GM19467 (cell line): Measurements from ENCODE around the gene CLDND2.

Experiments used
- ATAC-seq: cut with Tn5 transposase; IDR thresholded peaks from one replicate; pipeline ENCODE4 v1.9.1; 2021; ENCODE audit warnings: mild to moderate bottlenecking, moderate library complexity; ENCODE audit not compliant: unreplicated experiment

CLDND2 gene

DNA sequence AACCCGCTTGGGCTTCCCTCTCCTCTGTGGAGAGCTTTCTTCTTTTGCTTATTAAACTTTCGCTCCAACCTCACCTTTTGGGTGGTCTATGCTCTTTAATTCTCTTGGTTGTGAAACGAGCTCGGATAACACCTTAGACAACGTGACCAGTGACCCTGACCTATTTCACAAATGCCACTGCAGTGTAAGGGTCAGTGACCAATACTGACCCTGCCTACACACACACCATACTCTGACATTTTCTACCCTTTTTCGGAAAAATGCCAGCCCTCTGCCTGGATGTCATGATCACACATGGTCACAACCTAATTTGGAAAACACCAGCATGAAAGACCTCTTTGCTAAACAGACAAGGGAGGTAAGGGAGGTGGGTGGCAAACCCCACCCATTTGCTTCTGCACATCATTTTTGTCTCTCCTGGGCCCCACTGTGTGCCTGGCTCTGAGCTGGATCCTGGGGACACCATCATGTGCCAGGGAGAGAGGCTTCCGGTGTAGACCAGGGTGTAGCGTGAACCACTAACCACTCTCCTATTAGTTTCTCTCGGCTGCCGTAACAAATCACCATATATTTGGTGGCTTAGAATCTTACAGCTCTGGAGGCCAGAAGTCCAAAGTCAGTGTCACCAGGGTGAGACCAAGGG lies 12.5 kb downstream of the CLDND2 start:
- no peak for ATAC-seq

DNA sequence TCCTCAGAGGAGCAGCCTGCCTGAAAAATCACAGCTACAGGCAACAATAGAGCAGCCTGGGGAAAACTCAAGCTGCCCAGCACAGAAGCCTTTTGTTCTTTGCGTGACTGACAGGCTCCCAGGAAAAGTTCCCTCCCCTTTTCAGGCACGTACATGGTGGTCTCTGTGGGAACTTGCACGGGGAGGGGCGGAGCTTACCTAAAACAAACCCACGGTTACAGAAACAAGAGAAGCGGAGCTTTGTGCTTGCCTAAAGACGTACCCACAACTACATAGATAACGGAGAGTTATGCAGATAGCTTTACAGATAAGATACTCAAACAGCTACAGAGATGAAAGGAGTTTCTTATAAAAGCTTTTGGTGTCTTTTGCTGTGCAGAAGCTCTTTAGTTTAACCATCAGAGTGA lies 14.1 kb downstream of the CLDND2 start:
- no peak for ATAC-seq

DNA sequence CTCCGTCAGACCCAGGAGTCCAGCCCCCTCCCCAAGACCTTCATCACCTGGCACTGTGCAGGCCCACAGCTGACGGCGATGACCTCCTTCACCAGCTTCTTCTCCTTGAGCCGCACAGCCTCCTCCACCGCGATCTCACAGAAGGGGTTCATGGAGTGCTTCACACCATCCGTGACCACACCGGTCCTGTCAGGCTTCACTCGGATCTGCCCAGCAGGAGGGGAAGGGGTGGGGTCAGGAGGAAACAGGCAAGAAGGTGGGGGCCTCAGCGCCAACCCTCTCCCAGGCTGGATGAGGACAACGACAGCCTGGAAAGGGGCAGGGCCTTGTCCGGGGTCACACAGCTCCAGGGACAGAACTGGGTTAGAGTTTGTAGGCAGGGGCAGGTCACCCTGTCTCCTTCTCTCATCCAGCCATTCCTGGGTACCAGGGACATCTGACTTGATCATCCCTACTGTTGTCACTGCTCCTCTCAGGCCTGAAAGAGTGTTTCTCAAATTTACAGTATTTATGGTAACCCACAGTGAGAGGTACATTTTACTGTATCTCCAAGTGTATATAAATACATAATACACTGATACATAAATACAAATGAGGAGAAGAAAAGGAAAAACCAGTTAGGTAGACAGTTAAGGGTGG lies 14.6 kb downstream of the CLDND2 start:
- ATAC-seq: no peak

DNA sequence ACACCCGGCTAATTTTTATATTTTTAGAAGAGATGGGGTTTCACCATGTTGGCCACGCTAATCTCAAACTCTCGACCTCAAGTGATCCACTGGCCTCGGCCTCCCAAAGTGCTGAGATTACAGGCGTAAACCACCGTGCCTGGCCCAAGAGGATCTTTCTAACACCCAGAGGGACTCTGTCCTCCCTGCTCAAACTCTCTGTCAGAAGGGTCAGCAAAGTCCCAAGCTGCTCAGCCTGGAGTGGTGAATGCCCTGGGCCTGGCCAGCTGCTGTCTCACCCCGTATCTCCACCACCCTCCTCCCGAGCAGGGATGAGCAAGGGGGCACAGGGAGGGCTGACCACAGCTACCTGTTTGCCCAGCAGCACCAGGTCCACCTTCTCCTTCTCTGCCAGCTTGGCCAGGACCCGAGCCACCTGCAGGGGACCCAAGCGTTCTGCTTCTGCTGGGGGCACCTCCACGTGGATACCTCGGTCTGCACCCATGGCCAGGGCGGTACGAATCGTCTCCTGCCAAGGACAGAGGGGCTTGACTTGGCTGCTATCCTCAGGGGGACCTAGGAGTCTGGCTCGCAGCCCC lies 15.9 kb downstream of the CLDND2 start:
- no peak for ATAC-seq

DNA sequence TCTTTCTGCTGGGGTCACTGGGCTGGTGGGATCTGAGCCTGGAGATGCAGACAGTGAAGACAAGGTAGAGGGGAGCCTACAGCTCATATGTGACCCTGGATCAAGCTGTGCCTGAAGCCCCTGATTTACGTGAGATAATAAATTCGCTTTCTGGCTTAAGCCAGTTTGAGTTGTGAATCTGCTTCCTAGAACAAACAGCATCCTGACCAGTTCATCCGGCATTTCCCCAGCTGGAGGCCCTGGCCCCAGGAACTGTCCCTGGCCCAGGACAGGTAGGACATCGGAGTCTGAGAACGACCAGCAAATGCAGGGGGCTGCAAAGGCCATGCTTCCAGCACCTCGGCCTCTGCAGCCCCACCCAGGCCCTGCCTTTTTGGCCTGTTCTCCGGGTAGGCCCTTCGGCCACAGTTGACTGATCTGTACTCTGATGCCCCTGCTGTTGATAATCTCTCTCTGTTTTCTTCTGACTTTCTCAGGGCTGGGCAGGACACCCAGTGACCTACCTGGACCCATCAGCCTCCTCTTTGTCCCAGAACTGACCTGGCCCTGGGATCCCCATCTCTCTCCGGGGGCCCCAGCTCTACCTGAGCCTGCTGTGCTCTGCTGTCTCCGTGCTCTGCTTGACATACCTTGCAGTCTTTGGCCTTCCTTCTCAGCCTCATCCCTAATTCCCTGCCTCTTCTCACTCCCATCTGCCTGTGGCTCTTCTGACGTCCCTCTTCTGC lies 17.4 kb downstream of the CLDND2 start:
- no peak for ATAC-seq

DNA sequence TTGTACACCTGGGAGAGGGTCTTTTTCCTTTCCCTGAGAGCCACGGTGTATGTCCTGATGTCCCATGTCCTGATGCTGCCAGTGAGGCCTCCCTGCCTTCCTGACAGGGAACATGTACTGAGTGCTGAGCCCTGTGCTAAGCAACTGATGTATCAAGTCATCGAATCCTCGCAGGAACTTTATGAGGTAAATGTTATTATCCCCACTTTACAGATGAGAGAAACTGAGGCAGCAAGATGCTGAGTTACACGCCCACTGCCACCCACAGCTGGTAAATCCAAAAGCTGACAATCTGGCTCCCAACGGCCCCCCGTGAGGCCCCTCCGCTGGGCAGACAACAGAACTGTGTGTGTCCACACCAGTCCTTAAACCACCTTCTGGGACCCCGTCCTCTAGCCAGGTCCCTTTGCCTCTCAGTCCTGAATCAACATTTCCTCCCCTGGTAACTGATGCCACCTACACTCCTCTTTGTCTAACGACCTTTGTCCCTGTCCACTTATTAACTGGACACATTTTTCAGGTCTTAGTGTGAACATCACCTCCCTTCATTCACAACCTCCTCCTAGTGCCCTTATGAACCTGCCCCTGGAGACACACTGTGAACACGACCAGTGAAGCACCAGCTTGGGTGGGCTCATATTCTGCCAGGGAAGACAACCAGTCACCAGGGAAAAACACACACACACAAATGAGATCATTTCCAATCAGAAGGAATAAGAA lies 21.4 kb downstream of the CLDND2 start:
- ATAC-seq: no peak

DNA sequence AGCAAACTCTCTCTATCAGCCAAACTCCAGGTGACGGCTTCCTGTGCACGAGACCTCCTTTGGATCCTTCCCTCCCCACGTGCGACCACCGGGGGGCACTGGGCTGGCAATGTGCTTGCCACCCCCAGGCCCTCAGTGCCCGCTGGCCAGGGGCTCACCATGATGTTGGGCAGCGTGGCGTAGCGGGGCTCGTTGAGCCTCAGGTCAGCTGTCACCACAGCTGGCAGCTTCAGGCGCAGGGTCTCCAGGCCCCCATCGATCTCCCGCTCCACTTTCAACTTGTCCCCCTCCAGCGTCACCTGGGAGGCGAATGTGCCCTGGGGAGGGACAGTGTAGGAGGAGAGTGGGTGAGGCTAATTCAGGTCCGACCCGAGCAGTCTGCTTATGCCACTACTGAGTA lies 22.1 kb downstream of the CLDND2 start:
- ATAC-seq: no peak

DNA sequence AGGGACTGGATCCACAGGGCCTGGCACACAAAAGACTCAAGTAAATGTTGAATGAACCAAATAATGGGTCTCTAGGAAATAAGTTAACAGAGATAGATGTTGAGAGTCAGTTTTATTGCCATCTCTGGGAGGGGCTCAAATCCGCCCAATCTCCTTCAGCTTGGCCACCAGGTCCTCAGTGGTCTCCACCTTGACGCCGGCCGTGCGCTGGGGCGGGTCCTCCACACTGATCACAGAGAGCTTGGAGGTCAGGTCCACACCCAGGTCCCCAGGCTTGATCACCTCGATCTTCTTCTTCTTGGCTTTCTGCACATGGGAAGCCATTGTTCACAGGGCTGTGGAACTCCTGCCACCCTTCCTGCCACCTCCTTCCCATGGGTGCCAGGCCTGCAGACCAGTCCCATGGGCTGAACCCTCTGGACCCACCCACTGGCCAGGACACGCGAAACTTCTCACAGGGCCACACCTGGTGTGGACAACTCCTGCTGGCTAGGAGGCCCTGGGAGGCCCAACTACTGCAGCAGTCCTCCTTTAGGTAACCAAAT lies 23.7 kb downstream of the CLDND2 start:
- ATAC-seq: no peak

DNA sequence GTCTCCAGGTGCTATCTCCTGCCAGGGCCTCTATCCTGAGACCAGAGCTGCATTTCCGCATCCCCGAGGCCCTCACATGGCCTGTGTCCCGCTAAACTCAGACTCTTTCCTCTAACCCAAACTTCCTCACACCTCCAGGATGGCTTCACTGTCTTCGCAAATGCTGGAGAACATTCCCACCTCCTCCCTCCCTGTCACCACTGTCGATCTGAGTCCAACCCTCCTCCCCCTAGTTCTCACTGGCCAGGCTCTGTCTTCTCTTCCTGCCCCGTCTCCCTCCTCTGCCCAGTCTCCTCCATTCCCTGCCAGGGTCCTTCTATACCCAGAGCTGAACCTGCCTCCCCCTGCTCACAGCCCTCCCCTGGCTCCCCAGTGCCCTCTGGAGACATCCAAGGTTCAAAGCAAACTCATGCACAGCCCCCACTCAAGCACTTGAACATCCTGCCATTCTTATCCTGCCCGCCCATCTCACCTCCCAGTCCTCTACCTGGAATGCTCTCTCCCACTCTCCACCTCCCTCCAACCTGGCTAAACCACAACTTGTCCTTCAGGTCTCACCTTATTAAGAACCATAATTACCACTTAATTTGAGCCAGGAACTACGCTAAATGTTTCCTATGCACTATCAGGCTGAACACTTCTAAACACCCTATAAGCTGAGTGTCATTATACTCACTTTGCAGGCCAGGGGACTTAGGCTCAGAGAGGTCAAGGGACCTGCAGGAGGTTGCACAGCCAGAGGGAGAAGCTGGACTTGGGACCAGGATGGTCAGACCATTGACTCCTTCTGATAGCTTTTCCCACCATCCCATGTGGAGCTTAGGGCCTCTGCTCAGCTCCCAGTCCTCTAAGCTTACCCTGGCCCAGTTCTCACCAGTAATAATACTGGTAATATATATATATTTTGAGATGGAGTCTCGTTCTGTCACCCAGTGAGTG lies 25.9 kb downstream of the CLDND2 start:
- ATAC-seq: no peak

DNA sequence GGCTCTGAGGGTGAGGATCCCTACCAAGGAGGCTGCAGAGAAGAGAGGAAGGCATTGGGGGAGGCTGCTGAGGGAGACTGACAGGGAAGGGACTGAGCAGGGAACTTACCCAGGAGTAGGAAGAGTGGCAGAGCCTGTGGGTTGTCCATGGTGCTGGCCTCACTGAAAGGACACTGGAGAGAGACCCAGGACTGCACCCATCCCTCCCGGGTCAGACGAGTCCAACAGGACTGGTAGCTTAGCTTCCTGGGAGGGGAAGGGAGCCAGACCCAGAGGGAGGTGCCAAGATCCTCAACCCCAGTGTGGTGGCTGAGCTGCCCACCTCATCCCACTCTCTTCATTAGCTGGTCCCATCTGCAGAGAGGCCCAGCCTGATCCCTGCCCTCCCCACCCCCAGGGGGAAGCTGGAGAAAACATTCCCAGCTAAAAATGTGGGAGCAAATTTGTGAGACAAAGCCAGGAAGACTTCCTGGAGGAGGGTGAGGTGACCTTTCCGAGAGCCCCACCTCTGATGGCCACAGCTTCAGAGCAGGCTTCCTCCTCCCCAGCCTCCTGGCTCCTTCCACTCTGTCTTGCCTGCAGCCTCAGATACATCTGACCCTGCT lies 26.7 kb downstream of the CLDND2 start, which contains the start of gene VSIG10L:
TSS of gene VSIG10L (minus strand) at position 164 of the 605 bp plus-strand sequence. CDS start at position 149, 15 bp downstream.
- no peak for ATAC-seq

DNA sequence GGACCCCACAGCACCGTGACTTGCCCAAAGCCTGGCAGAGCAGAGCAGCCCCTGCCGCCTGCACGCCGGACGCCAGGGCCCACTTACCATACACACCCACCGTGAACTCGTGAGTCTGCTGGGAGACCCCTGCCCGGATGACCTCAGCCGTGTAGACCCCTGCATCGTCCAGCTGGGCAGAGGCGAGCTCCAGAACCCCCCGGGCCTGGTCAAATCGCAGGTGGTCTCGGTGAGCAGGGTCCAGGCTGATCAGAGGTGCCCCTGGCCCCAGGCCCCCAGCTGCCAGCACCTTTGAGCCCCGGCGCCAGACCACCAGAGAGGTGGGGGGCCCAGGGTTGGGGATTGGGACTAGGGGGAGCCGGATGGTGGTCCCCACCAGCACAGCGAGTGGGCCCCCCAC lies 27.7 kb downstream of the CLDND2 start:
- ATAC-seq: no peak

DNA sequence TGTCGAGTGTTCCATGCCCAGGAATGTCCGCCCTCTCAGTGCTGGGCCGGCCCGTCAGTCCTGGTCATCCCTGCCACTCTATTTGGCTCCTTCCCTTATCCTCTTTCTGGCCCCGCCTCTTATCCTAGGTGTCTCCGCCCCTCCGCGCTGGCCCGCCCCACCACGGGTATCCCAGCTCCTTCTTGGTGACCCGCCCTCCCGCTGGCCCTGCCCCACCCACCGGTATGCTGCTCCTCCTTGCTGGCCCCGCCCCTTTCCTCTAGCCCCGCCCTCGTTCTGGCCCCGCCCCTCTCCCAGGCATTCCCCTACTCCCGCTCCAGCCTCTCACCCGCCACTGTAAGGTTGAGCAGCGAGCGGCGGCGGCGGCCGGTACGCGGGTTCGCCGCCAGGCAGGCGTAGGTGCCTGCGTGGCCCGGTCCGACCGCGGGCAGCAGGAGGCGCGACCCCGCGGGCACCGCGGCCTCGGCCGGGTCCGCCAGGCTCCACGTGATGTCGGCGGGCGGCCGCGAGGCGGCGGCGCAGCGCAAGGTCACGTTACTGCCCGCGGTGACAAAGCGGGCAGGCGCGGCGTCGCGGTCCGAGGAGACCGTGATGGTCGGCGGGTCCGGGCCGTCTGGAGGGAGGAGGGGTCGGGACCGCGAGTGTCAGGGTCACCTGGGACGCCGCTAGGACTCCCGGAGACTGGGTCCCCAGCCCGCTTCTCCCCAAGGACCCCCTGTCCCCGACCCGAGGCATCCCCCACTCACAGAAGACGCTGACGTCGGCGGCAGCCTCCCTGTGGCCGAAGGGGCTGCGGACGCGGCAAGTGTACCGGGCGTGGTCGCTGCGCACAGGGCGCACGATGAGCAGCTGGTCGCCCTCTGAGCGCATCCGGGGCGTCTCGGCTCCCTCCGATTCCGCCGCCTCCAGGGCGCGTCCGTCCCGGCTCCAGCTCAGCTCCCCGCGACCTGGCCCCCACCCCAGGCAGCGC lies 28.8 kb downstream of the CLDND2 start:
- ATAC-seq: peak; percentile 46

DNA sequence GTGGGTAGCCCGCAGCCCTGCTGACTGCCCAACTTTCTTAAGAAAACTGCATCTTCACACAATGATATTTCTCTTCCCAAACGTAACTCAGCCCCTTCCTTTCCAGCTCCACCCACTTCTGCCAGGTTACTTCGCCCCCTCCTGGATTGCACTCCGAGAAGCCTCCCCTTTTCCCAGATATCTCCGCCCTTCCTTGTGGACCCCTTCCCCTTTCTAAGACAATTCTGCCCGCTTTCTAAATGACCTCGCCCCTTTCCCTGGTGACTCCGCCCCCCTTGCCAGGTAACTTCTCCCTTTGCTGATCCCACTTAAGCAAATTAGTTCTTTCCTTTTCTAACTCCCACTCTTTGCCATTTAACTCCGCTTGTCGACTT lies 29.5 kb downstream of the CLDND2 start:
- no peak for ATAC-seq

DNA sequence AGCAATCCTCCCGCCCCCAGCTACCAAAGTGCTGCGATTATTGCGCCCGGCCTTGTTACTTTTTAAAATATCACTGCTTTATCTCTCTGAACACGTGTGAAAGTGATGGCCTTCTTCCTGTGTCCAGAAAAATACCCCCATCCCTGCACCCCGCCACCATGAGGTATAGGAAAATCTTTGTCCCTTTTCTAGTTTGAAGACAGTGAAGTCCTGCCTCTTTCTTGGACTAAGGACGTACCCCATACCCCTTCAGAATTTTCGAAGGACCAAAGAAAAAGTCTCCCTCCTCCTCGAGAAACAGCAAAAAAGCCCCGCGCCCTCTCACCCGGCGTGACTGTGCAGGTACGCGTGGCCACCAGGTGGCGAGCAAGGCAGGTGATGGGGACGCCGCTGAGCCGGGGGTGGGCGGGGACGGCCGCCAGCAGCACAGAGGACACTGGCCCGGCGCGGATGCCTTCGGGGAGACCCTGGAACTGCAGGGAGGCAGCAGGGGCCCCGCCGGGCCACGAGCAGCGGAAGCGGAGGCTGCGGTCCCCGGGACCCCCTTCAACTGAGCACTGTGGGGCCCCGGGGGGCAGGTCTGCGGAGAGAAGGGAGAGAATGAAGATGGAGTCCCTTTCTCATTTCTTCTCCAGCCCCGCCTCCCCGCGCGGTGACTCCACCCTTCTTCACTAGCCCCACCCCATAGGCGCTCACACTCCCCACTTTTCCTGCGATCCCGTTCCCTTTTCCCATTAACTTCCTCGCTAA lies 30.1 kb downstream of the CLDND2 start:
- ATAC-seq: peak; percentile 58

DNA sequence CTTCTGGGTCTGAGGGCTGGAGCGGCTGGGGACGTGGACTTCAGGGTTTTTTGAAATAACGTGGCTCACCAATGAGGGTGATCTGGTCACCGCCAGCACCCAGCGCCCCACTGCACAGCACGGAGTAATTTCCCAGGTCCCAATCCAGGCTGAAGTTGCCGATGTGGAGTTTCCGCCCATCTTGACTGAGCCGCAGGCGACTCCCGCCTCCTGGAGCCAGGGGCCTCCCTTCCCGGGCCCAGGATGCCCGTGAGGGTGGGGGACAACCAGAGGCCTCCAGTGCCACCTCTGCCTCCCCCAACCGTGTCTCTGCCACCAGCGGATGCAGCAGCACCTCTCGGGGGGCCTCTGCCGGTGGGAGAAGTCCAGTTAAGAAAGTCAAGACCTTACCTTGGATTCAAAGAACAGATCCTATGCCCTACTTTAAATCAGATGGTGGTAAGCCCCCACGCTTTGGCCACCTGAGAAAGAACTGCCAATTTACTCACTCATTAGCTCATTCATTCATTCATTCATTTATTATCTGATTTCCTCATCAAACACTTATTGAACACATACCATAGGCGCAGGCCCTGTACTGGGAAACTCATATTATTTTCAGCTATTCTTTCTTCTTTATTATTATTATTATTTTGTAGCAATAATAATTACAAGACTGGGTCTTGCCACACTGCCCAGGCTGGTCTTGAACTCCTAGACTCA lies 30.8 kb downstream of the CLDND2 start:
- ATAC-seq: no peak

DNA sequence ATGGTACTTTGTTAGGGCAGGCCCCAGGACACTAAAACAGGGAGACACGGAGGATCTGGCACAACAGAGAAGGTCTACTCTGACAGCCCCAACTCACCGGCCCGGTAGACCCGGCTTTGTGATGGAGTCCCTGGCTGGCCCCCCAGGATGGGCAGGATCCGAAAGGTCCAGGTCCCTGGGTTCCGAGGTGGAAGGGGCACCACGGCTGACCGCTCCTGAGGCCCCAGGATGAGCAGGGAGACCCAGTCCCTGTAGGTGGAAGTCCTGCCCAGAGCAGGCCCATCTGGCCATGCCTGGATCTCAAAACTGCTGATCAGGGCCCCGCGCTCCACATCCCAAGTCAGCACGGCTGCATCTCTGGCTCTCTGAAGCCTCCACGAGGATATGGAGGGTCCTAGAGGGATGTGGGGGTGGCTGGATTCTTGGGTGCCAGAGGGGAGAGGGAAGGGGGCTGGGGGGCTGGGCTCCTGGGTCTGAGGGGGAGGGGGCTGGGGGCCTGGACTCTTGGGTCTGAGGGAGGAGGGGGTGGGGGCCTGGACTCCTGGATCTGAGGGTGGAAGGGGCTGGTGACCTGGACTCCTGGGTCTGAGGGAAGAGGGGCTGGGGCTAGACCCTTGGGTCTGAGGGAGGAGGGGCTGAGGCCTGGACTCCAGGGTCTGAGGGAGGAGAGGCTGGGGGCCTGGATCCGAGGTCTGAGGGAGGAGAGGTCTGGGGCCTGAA lies 31.5 kb downstream of the CLDND2 start:
- no peak for ATAC-seq
